ENCODE data around the gene EXOC4. TPM values are rescaled to one million over a fixed set of nuclear protein-coding genes. Genes with fewer than 3 reads are reported as not detected.

EXOC4 gene
- total RNA-seq, 1 experiment from 2014 or later = 71.0 TPM

DNA sequence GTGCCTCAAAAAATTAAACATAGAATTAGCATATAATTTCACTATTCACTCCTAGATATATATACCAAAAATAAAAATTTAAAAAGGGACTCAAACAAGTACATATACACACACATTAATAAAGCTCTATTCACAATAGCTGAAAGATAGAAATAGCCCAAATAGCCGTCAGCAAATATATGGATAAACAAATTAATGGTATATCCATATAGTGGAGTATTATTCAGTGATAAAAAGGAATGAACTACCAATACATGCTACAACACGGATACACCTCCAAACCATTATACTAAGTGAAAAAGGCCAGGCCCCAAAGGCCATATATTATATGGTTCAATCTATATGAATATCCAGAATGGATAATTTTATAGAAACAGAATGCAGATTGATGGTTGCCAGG, 459.7 kb downstream of the EXOC4 start:
- TF ChIP-seq REST (IDR thresholded peaks at IDR 0.05; ENCODE audit: insufficient read depth in 1 of 2, low read depth in 2 of 2, low read length in 1 of 2) = no peak
- no peak for TF ChIP-seq SIN3A (IDR thresholded peaks at IDR 0.05; ENCODE audit: borderline replicate concordance, insufficient read depth, low read depth, low read length)
- TF ChIP-seq POLR2AphosphoS5 (IDR thresholded peaks at IDR 0.05; ENCODE audit: low read depth, low read length) = no peak
- no peak for TF ChIP-seq CTCF (IDR thresholded peaks at IDR 0.05)
- TF ChIP-seq TCF7L2 (IDR thresholded peaks at IDR 0.05; ENCODE audit: low read depth, low read length) = no peak
- no TSS peak for BruUV-seq (replicated peaks)
- POLR2A ChIA-PET = no interaction called here
- CTCF ChIA-PET = no interaction called here
- Histone ChIP-seq H3K27me3 (ENCODE audit: control insufficient read depth, insufficient read depth, low read length) (no peaks in the 10 kb centered on the region), H3K4me1 (ENCODE audit: control insufficient read depth, insufficient read depth, low read length) (no peaks in the 10 kb centered on the region), H3K27ac (ENCODE audit: low read length) (no peak overlapping the region), H3K4me3 (ENCODE audit: low read depth in 2 of 2, low read length in 2 of 2) (no peak overlapping the region), H3K36me3 (ENCODE audit: control insufficient read depth, insufficient read depth, low read length) (no peaks in the 10 kb centered on the region), H3K9me3 (ENCODE audit: control insufficient read depth, insufficient read depth, low read depth, low read length) (no peaks in the 10 kb centered on the region)
- DNase-seq (ENCODE audit: low read depth, low spot score) (no peak), ATAC-seq (no peak)
- intact Hi-C loops (cut with micrococcal nuclease; ENCODE audit: unreplicated experiment) = no loop called here
- in situ Hi-C loops (cut with HindIII; ENCODE audit: low pct_unique_long_range_greater_than_20kb, low sequenced_read_pairs) = no loop called here

- no peak overlapping the region for H3K27ac ChIP-seq (ENCODE audit: low read length)
- CTCF ChIA-PET = no interaction called here
- no peaks in the 10 kb centered on the region for H3K9me3 ChIP-seq (ENCODE audit: control insufficient read depth, insufficient read depth, low read depth, low read length)
- no peak for TF ChIP-seq REST (IDR thresholded peaks at IDR 0.05; ENCODE audit: insufficient read depth in 1 of 2, low read depth in 2 of 2, low read length in 1 of 2)
- no peak for TF ChIP-seq SIN3A (IDR thresholded peaks at IDR 0.05; ENCODE audit: borderline replicate concordance, insufficient read depth, low read depth, low read length)
- no peak for TF ChIP-seq CTCF (IDR thresholded peaks at IDR 0.05)
- no peak for TF ChIP-seq TCF7L2 (IDR thresholded peaks at IDR 0.05; ENCODE audit: low read depth, low read length)
- TF ChIP-seq POLR2AphosphoS5 (IDR thresholded peaks at IDR 0.05; ENCODE audit: low read depth, low read length) = no peak
- no peaks in the 10 kb centered on the region for H3K4me1 ChIP-seq (ENCODE audit: control insufficient read depth, insufficient read depth, low read length)
- H3K4me3 ChIP-seq (ENCODE audit: low read depth in 2 of 2, low read length in 2 of 2) = no peak overlapping the region
- H3K36me3 ChIP-seq (ENCODE audit: control insufficient read depth, insufficient read depth, low read length) = no peaks in the 10 kb centered on the region
- no peak for ATAC-seq
- H3K27me3 ChIP-seq (ENCODE audit: control insufficient read depth, insufficient read depth, low read length) = no peaks in the 10 kb centered on the region
- in situ Hi-C loops (cut with HindIII; ENCODE audit: low pct_unique_long_range_greater_than_20kb, low sequenced_read_pairs) = no loop called here
- intact Hi-C loops (cut with micrococcal nuclease; ENCODE audit: unreplicated experiment) = no loop called here
- POLR2A ChIA-PET = no interaction called here
- BruUV-seq (replicated peaks) = no TSS peak
- no peak for DNase-seq (ENCODE audit: low read depth, low spot score)
Measured at GRCh38 chr7:133714654-133715053, 461.8 kb downstream of the EXOC4 start.

Data from Panc1 (cell line).